ENCODE measurements around the gene CCDC134. TPM values are rescaled to one million over a fixed set of nuclear protein-coding genes. Genes with fewer than 3 reads are reported as not detected.

Gene CCDC134
- total RNA-seq (1 to 10 TPM; 2.8 to 7.7 (median 5.5) TPM), polyA plus RNA-seq (1 to 10 TPM; 2.2 to 7.8 (median 3.9) TPM)
- long read RNA-seq, donor 1: 0 reads
- long read RNA-seq, donor 2, partial matches to known transcripts: 1 of 5 reads
- long read RNA-seq, donor 2, other reads (novel, unspliced or antisense): 0 of 5 reads

DNA sequence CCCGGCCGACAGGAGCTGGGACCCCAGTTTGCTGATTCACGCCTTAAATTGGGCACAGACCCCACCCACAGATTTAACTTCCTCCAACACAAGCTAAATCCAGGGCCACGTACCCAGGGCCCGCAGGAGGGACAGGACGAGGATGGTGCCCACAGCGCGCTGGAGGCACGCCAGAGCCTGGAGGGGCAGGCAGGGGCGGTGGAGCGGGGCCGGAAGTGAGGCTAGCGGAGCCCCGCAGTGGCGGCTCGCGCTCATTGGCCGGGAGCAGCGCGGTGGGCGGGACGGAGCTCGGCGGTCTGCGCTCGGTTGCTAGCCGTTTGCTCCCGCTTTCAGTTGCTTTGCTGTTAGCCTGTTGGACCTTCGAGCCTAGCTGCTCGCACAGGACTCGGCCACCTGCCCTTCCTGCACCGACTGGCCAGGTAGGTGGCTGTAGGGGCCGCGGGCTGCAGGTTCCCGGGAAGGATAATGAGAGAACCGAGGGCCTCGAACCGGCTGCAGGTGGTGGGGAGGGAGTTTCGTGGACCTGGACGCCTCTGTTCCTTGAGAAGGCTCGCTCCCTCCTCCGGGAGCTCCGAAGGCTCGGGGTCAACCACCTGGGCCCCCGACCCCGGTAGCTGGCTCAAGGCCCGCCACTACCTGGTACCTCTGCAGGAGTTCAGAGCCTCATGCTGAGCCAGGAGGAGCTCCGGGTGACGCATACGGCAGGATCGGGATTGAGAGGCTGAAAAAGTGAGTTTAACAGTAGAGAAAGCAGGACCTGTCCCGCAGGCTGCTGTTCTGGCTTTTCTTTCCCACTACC lies at the start of gene CCDC134:
Gene CCDC134, plus strand, starts transcription at position 332 of the 799 bp plus-strand sequence. CDS start 8,212 bp downstream, outside the sequence.
- Histone ChIP-seq H3K27ac (peak within 1 kb of the TSS; percentile 94), H3K36me3 (ENCODE audit: insufficient read depth in 1 of 2, low read depth in 1 of 2) (no peaks in the 10 kb centered on the region), H3K4me1 (peaks cover 14% of the 10 kb centered on the region), H3K4me3 (peak within 1 kb of the TSS; percentile 91), H3K27me3 (ENCODE audit: insufficient read depth in 3 of 3, low read length in 2 of 3) (no peaks in the 10 kb centered on the region), H3K9me3 (no peaks in the 10 kb centered on the region)
- TF ChIP-seq, protein P1, sequence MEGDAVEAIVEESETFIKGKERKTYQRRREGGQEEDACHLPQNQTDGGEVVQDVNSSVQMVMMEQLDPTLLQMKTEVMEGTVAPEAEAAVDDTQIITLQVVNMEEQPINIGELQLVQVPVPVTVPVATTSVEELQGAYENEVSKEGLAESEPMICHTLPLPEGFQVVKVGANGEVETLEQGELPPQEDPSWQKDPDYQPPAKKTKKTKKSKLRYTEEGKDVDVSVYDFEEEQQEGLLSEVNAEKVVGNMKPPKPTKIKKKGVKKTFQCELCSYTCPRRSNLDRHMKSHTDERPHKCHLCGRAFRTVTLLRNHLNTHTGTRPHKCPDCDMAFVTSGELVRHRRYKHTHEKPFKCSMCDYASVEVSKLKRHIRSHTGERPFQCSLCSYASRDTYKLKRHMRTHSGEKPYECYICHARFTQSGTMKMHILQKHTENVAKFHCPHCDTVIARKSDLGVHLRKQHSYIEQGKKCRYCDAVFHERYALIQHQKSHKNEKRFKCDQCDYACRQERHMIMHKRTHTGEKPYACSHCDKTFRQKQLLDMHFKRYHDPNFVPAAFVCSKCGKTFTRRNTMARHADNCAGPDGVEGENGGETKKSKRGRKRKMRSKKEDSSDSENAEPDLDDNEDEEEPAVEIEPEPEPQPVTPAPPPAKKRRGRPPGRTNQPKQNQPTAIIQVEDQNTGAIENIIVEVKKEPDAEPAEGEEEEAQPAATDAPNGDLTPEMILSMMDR (IDR thresholded peaks at IDR 0.05): no peak
- intact Hi-C loops (cut with DNase I): loop anchor here in 1 of 2 donors (10.0 kb wide), 1 partner anchor 106 kb away; the partner anchor contains the start of gene MEI1
- ATAC-seq (peak; percentile 96 to 98 (median 98)), DNase-seq (peak; percentile 95 to 96)
- WGBS, 3 donors: 0% methylated on average over 49 to 52 of the region's 52 CpGs

GRCh38 chr22:41752011-41752970 lies 48.2 kb upstream of the CCDC134 start:
- H3K4me1 ChIP-seq: no peaks in the 10 kb centered on the region
- intact Hi-C loops (cut with DNase I): loop anchor here in 1 of 2 donors (5.0 kb wide), 1 partner anchor 40 kb away; no protein-coding TSS in a partner anchor
- no peaks in the 10 kb centered on the region for H3K9me3 ChIP-seq
- DNase-seq (no peak), ATAC-seq (no peak)
- TF ChIP-seq, protein P1 (IDR thresholded peaks at IDR 0.05): no peak
- H3K27ac ChIP-seq: no peak overlapping the region
- no peaks in the 10 kb centered on the region for H3K27me3 ChIP-seq (ENCODE audit: insufficient read depth in 3 of 3, low read length in 2 of 3)
- no peak overlapping the region for H3K4me3 ChIP-seq
- H3K36me3 ChIP-seq (ENCODE audit: insufficient read depth in 1 of 2, low read depth in 1 of 2): no peaks in the 10 kb centered on the region
- WGBS, 3 donors: 69 to 80% (median 73%) methylated on average over 5 of the region's 5 CpGs

DNA sequence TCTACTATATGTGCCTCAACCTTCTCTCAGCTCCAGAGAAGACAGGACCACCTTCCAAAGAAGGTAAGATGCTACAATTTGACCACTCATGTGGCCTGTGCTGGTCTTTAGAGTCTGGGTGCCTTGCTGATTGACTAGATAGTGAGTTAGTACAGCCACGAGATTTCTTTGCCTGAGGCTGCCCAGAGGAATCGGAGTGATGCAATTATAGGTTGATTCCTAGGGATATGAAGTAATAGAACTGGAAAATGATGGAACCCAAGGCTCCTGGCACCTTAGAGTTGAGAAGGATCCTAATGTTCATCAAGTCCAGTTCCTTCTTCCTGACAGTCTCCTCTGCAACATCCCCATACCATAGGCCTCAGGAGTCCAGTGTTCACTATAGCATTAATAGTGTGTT lies 46.5 kb upstream of the CCDC134 start:
- Histone ChIP-seq H3K4me3 (no peak overlapping the region), H3K9me3 (no peaks in the 10 kb centered on the region), H3K27ac (no peak overlapping the region), H3K4me1 (no peaks in the 10 kb centered on the region), H3K27me3 (ENCODE audit: insufficient read depth in 3 of 3, low read length in 2 of 3) (no peaks in the 10 kb centered on the region), H3K36me3 (ENCODE audit: insufficient read depth in 1 of 2, low read depth in 1 of 2) (no peaks in the 10 kb centered on the region)
- TF ChIP-seq, protein P1 (IDR thresholded peaks at IDR 0.05): no peak
- ATAC-seq (no peak), DNase-seq (no peak)
- intact Hi-C loops (cut with DNase I): loop anchor here in 1 of 2 donors (5.0 kb wide), 1 partner anchor 38 kb away; no protein-coding TSS in a partner anchor
- WGBS, 3 donors: 40 to 48% (median 47%) methylated on average over 2 of the region's 2 CpGs

- no peaks in the 10 kb centered on the region for H3K9me3 ChIP-seq
- intact Hi-C loops (cut with DNase I): no loop called here
- no peaks in the 10 kb centered on the region for H3K4me1 ChIP-seq
- no peaks in the 10 kb centered on the region for H3K36me3 ChIP-seq (ENCODE audit: insufficient read depth in 1 of 2, low read depth in 1 of 2)
- no peak overlapping the region for H3K27ac ChIP-seq
- no peak overlapping the region for H3K4me3 ChIP-seq
- DNase-seq: no peak
- no peaks in the 10 kb centered on the region for H3K27me3 ChIP-seq (ENCODE audit: insufficient read depth in 3 of 3, low read length in 2 of 3)
- WGBS, 3 donors: 93 to 97% (median 95%) methylated on average over 5 of the region's 5 CpGs
- ATAC-seq: peak in 1 of 4 donors; percentile 58
- TF ChIP-seq, protein P1 (IDR thresholded peaks at IDR 0.05): no peak
Observed at GRCh38 chr22:41757502-41757901, 43.0 kb upstream of the CCDC134 start.
